ENCODE data around the gene TM4SF5.

GRCh38 chr17:4816826-4817225 is 45.1 kb downstream of the TM4SF5 start:
- TF ChIP-seq EZH2 (IDR thresholded peaks at IDR 0.05) (no peak), POLR2AphosphoS5 (IDR thresholded peaks at IDR 0.05; ENCODE audit: borderline replicate concordance, low read depth, low read length) (no peak), FOXP2 (optimal IDR thresholded peaks at IDR 0.05; ENCODE audit: control extremely low read depth, extremely low read length, insufficient read depth) (no peak)
